HUES6 (cell line): ENCODE results near the gene NOL4L.
"Not testable (repeated sequence)": the region's sequence is repeated elsewhere in the genome, so short reads cannot be mapped to it uniquely, and the experiment has no call there.

Experiments
- H3K27ac ChIP-seq: 2 replicates; pipeline ENCODE4 v1.7.0; 2013; ENCODE audit warnings: low read depth, mild to moderate bottlenecking, low read length, inconsistent platforms
- H3K27me3 ChIP-seq: 2 replicates; pipeline ENCODE4 v1.6.1; 2013; ENCODE audit warnings: low read length; ENCODE audit not compliant: control insufficient read depth, insufficient read depth
- H3K36me3 ChIP-seq: 2 replicates; pipeline ENCODE4 v1.6.1; 2013; ENCODE audit warnings: low read length; ENCODE audit not compliant: control insufficient read depth, insufficient read depth
- H3K4me1 ChIP-seq: 2 replicates; pipeline ENCODE4 v1.6.1; 2013; ENCODE audit warnings: low read length; ENCODE audit not compliant: control insufficient read depth, insufficient read depth
- H3K4me3 ChIP-seq: 2 replicates; pipeline ENCODE4 v1.5.1; 2013; ENCODE audit warnings: low read depth, low read length
- H3K9ac ChIP-seq: one replicate; pipeline ENCODE4 v1.6.1; 2013; ENCODE audit warnings: mild to moderate bottlenecking, low read length
- H3K9me3 ChIP-seq: 2 replicates; pipeline ENCODE4 v1.6.1; 2013; ENCODE audit warnings: low read depth, low read length; ENCODE audit not compliant: control insufficient read depth, insufficient read depth

Gene NOL4L

DNA sequence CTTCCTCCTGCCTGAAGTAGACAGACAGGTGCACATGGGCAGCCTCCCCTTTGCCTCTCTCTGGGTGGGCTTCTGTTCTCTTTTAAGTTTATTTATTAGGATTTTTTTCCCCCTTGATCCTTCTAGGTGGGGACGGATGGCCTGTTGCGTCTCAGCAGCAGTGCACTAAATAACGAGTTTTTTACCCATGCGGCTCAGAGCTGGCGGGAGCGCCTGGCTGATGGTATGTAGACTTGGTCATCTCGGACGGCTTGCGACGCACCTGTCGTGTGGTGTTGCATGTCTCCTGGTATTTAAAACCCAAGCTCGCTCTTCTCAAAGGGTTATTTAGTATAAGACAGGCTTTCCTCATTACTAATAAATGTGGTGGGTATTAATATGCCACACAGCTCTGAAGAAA, 153.7 kb downstream of the NOL4L start:
- Histone ChIP-seq H3K36me3 (peaks cover 70% of the 10 kb centered on the region), H3K9ac (no peak overlapping the region), H3K27me3 (no peaks in the 10 kb centered on the region)

GRCh38 chr20:32429745-32430360, 155.3 kb downstream of the NOL4L start:
- H3K9ac ChIP-seq: no peak overlapping the region
- no peak overlapping the region for H3K27ac ChIP-seq
- H3K27me3 ChIP-seq: no peaks in the 10 kb centered on the region
- peaks cover 58% of the 10 kb centered on the region for H3K36me3 ChIP-seq
- no peaks in the 10 kb centered on the region for H3K4me1 ChIP-seq
- H3K4me3 ChIP-seq: no peak overlapping the region
- H3K9me3 ChIP-seq: no peaks in the 10 kb centered on the region

More for the DNA sequence above, 153.7 kb downstream of the NOL4L start:
- Histone ChIP-seq H3K4me3 (no peak overlapping the region), H3K4me1 (no peaks in the 10 kb centered on the region), H3K9me3 (no peaks in the 10 kb centered on the region), H3K27ac (no peak overlapping the region)

DNA sequence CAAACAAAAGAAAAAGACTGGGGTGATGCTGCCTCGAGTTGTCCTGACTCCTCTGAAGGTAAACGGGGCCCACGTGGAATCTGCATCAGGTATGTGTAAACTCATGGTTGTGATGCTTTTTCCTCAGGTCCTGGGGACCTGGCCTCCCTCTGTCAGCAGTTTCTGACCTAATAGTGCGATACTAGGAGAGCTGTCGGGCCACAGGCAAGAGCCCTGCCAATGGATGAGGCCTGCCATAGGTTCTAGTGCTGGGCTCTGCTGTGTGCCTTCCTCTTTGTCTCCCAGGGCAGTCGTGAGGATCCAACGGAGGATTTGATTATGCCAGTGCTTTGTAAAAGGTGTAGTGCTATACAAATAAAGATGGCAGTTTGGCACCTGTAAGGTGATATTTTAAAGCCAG, 155.8 kb downstream of the NOL4L start:
- Histone ChIP-seq H3K27me3 (no peaks in the 10 kb centered on the region), H3K4me3 (no peak overlapping the region), H3K4me1 (no peaks in the 10 kb centered on the region), H3K27ac (no peak overlapping the region), H3K9ac (no peak overlapping the region), H3K9me3 (no peaks in the 10 kb centered on the region), H3K36me3 (peaks cover 53% of the 10 kb centered on the region)

- Histone ChIP-seq H3K4me1 (no peaks in the 10 kb centered on the region), H3K9ac (no peak overlapping the region), H3K27me3 (no peaks in the 10 kb centered on the region), H3K36me3 (peaks cover 41% of the 10 kb centered on the region), H3K9me3 (no peaks in the 10 kb centered on the region), H3K27ac (no peak overlapping the region), H3K4me3 (no peak overlapping the region)
Measured at GRCh38 chr20:32427996-32428395, 157.1 kb downstream of the NOL4L start.

GRCh38 chr20:32421290-32421689, 163.8 kb downstream of the NOL4L start:
- no peaks in the 10 kb centered on the region for H3K4me1 ChIP-seq
- H3K4me3 ChIP-seq: no peak overlapping the region
- H3K9ac ChIP-seq: no peak overlapping the region
- H3K36me3 ChIP-seq: no peaks in the 10 kb centered on the region; the same call in 1 of the 2 replicates
- no peaks in the 10 kb centered on the region for H3K27me3 ChIP-seq
- H3K27ac ChIP-seq: no peak overlapping the region
- H3K9me3 ChIP-seq: no peaks in the 10 kb centered on the region

DNA sequence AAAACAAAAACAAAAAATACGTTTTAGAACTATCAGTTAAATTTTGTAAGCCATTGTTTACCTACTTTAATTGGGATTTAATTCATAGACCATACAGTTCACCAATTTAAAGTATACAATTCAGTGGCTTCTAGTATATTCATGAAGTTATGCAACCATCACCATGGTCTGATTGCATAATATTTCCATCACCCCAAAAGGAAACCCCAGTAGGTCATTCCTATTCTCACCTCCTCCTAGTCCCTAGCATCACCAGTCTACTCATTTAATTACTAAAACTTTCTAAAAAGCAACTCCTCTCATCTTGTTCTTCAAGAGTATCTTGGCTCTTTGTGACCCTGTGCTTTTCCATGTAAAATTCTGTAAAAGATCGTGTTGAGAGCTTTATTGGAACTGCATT, 166.8 kb downstream of the NOL4L start:
- H3K4me1 ChIP-seq: no peaks in the 10 kb centered on the region; the same call in 1 of the 2 replicates

GRCh38 chr20:32416206-32416605, 168.9 kb downstream of the NOL4L start:
- H3K9ac ChIP-seq: no peak overlapping the region
- H3K4me1 ChIP-seq: no peaks in the 10 kb centered on the region; the same call in 1 of the 2 replicates
- H3K27me3 ChIP-seq: no peaks in the 10 kb centered on the region
- H3K4me3 ChIP-seq: no peak overlapping the region
- no peak overlapping the region for H3K27ac ChIP-seq
- H3K36me3 ChIP-seq: no peaks in the 10 kb centered on the region
- no peaks in the 10 kb centered on the region for H3K9me3 ChIP-seq

More for the DNA sequence above, 166.8 kb downstream of the NOL4L start:
- H3K9ac ChIP-seq: no peak overlapping the region
- no peaks in the 10 kb centered on the region for H3K27me3 ChIP-seq
- no peaks in the 10 kb centered on the region for H3K9me3 ChIP-seq
- H3K4me3 ChIP-seq: no peak overlapping the region
- no peaks in the 10 kb centered on the region for H3K36me3 ChIP-seq
- H3K27ac ChIP-seq: no peak overlapping the region

GRCh38 chr20:32415494-32415893, 169.6 kb downstream of the NOL4L start:
- Histone ChIP-seq H3K9me3 (no peaks in the 10 kb centered on the region), H3K9ac (no peak overlapping the region), H3K4me3 (no peak overlapping the region), H3K36me3 (no peaks in the 10 kb centered on the region), H3K27me3 (no peaks in the 10 kb centered on the region), H3K27ac (no peak overlapping the region), H3K4me1 (no peaks in the 10 kb centered on the region; the same call in 1 of the 2 replicates)

GRCh38 chr20:32411955-32412706, 173.0 kb downstream of the NOL4L start:
- Histone ChIP-seq H3K36me3 (no peaks in the 10 kb centered on the region), H3K27ac (no peak overlapping the region)

DNA sequence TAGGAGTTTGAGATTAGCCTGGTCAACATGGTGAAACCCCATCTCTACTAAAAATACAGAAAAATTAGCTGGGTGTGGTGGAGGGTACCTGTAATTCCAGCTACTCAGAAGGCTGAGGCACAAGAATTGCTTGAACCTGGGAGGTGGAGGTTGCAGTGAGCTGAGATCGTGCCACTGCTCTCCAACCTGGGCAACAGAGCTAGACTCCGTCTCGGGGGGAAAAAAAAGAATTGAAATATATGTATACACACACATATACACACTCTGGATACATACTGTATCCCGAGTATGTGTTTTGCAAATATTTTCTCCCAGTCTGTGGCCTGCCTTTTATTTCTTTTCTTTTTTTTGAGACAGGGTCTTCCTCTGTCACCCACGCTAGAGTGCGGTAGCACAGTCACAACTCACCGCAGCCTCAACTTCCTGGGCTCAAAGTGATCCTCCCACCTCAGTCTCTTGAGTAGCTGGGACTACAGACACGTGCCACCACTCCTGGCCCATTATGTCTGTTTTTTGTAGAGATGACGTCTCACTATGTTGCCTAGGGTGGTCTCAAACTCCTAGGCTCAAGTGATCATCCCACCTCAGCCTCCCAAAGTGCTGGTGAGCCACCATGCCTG, 177.9 kb downstream of the NOL4L start:
- H3K4me1 ChIP-seq, H3K4me3 ChIP-seq, H3K9ac ChIP-seq, H3K27ac ChIP-seq, H3K9me3 ChIP-seq, H3K27me3 ChIP-seq, H3K36me3 ChIP-seq: not testable (repeated sequence)

More at GRCh38 chr20:32411955-32412706, 173.0 kb downstream of the NOL4L start:
- Histone ChIP-seq H3K4me3 (no peak overlapping the region), H3K9me3 (no peaks in the 10 kb centered on the region), H3K9ac (no peak overlapping the region), H3K27me3 (no peaks in the 10 kb centered on the region), H3K4me1 (no peaks in the 10 kb centered on the region; the same call in 1 of the 2 replicates)

- no peaks in the 10 kb centered on the region for H3K27me3 ChIP-seq
- no peaks in the 10 kb centered on the region for H3K4me1 ChIP-seq
- no peak overlapping the region for H3K27ac ChIP-seq
- H3K9me3 ChIP-seq: no peaks in the 10 kb centered on the region
- H3K9ac ChIP-seq: no peak overlapping the region
- H3K4me3 ChIP-seq: no peak overlapping the region
- H3K36me3 ChIP-seq: 0 out of 2 replicates have a peak, but pooled peaks cover 2% of the 10 kb centered on the region
Measured at GRCh38 chr20:32406701-32407100, 178.4 kb downstream of the NOL4L start.
